Muscle of leg (tissue), 11 donors: ENCODE results near the gene CTXN1. TPM values are rescaled to one million over a fixed set of nuclear protein-coding genes. Genes with fewer than 3 reads are reported as not detected.
"Not testable (repeated sequence)": the region's sequence is repeated elsewhere in the genome, so short reads cannot be mapped to it uniquely, and the experiment has no call there.

Source experiments
- DNase-seq: peaks from one replicate; pipeline ENCODE4 v3.0.0; 2013
- H3K27ac ChIP-seq: one replicate; pipeline ENCODE4 v1.5.1; 2013; ENCODE audit warnings: mild to moderate bottlenecking, low read length, control low read depth
- H3K27me3 ChIP-seq: one replicate; pipeline ENCODE4 v1.6.1; 2013; ENCODE audit warnings: low read length; ENCODE audit not compliant: control insufficient read depth, insufficient read depth
- H3K36me3 ChIP-seq: one replicate; pipeline ENCODE4 v1.6.1; 2013; ENCODE audit warnings: low read length; ENCODE audit not compliant: control insufficient read depth, insufficient read depth
- H3K4me1 ChIP-seq: one replicate; pipeline ENCODE4 v1.6.1; 2013; ENCODE audit warnings: low read length; ENCODE audit not compliant: control insufficient read depth, insufficient read depth
- H3K4me3 ChIP-seq: one replicate; pipeline ENCODE4 v1.5.1; 2013; ENCODE audit warnings: low read length, control low read depth
- H3K9me3 ChIP-seq: replicated peaks from 2 replicates; pipeline ENCODE4 v1.6.1; 2013; ENCODE audit warnings: low read depth, low read length; ENCODE audit not compliant: control insufficient read depth
- WGBS: methylation state at CpG from one replicate; pipeline ENCODE4 v1.1.5; 2013; ENCODE audit warnings: missing lambda C conversion rate; ENCODE audit not compliant: insufficient coverage; 5-methylcytosine and 5-hydroxymethylcytosine counted together
- polyA plus RNA-seq, 8 donors: library from polyadenylated mRNA; unstranded; fragments of 120-200 nt; gene quantifications; one replicate each; pipeline versions ENCODE4 v1.2.1 to v1.2.3, GENCODE V29; 2013; ENCODE audit warnings: inconsistent platforms in 1 of 8, low replicate concordance in 1 of 8; ENCODE audit not compliant: insufficient read length in 8 of 8, insufficient read depth in 1 of 8
- total RNA-seq: library from RNA; stranded (reverse); fragments of 120-200 nt; gene quantifications from one replicate; pipeline ENCODE4 v1.2.4, GENCODE V29; 2013

Gene CTXN1
- total and polyA plus RNA-seq, 9 donors: 0.58 to 5.3 (median 2.7) TPM

GRCh38 chr19:7965921-7966665, 40.2 kb upstream of the CTXN1 start:
- no peak overlapping the region for H3K4me3 ChIP-seq
- no peak for DNase-seq
- WGBS: 90% methylated on average over 2 of the region's 12 CpGs
- no peak overlapping the region for H3K27ac ChIP-seq
- no peaks in the 10 kb centered on the region for H3K9me3 ChIP-seq
- peaks cover 84% of the 10 kb centered on the region for H3K36me3 ChIP-seq
- no peaks in the 10 kb centered on the region for H3K27me3 ChIP-seq
- no peaks in the 10 kb centered on the region for H3K4me1 ChIP-seq

GRCh38 chr19:7965259-7965841, 39.4 kb upstream of the CTXN1 start:
- H3K27me3 ChIP-seq: no peaks in the 10 kb centered on the region
- DNase-seq: no peak
- H3K4me3 ChIP-seq: no peak overlapping the region
- no peaks in the 10 kb centered on the region for H3K9me3 ChIP-seq
- H3K36me3 ChIP-seq: peaks cover 90% of the 10 kb centered on the region
- WGBS: 78% methylated on average over 5 of the region's 12 CpGs
- no peaks in the 10 kb centered on the region for H3K4me1 ChIP-seq
- H3K27ac ChIP-seq: no peak overlapping the region

- Histone ChIP-seq H3K4me1 (no peaks in the 10 kb centered on the region), H3K4me3 (no peak overlapping the region), H3K36me3 (peaks cover 88% of the 10 kb centered on the region), H3K9me3 (no peaks in the 10 kb centered on the region), H3K27me3 (no peaks in the 10 kb centered on the region), H3K27ac (no peak overlapping the region)
- 92% methylated on average over 21 of the region's 25 CpGs for WGBS
- no peak for DNase-seq
These were observed 37.6 kb upstream of the CTXN1 start for GRCh38 chr19:7963566-7963965.

GRCh38 chr19:7962644-7963268, 36.8 kb upstream of the CTXN1 start:
- Histone ChIP-seq H3K27ac (no peak overlapping the region), H3K27me3 (no peaks in the 10 kb centered on the region), H3K36me3 (peaks cover 87% of the 10 kb centered on the region), H3K4me1 (no peaks in the 10 kb centered on the region), H3K9me3 (no peaks in the 10 kb centered on the region), H3K4me3 (no peak overlapping the region)
- 85% methylated on average over 16 of the region's 22 CpGs for WGBS
- no peak for DNase-seq

- Histone ChIP-seq H3K4me3 (no peak overlapping the region), H3K4me1 (no peaks in the 10 kb centered on the region), H3K36me3 (peaks cover 84% of the 10 kb centered on the region), H3K27me3 (no peaks in the 10 kb centered on the region), H3K9me3 (no peaks in the 10 kb centered on the region), H3K27ac (no peak overlapping the region)
- DNase-seq: no peak
- 92% methylated on average over 8 of the region's 13 CpGs for WGBS
These were observed 36.1 kb upstream of the CTXN1 start for GRCh38 chr19:7961920-7962626.

- H3K27ac ChIP-seq, H3K4me1 ChIP-seq, H3K27me3 ChIP-seq, H3K4me3 ChIP-seq, DNase-seq, H3K9me3 ChIP-seq: not testable (repeated sequence)
- no CpG with 5 or more reads among the region's 4 CpGs for WGBS
- H3K36me3 ChIP-seq: peaks cover 78% of the 10 kb centered on the region
These were observed 35.1 kb upstream of the CTXN1 start for GRCh38 chr19:7961082-7961481.

- Histone ChIP-seq H3K27me3 (no peaks in the 10 kb centered on the region), H3K4me1 (no peaks in the 10 kb centered on the region), H3K27ac (no peak overlapping the region), H3K36me3 (peaks cover 60% of the 10 kb centered on the region), H3K4me3 (no peak overlapping the region), H3K9me3 (no peaks in the 10 kb centered on the region)
- no peak for DNase-seq
- 94% methylated on average over 3 of the region's 6 CpGs for WGBS
These were observed 33.3 kb upstream of the CTXN1 start for GRCh38 chr19:7959211-7959610.

- H3K4me1 ChIP-seq: no peaks in the 10 kb centered on the region
- DNase-seq: no peak
- no peak overlapping the region for H3K4me3 ChIP-seq
- no peaks in the 10 kb centered on the region for H3K9me3 ChIP-seq
- H3K36me3 ChIP-seq: peaks cover 27% of the 10 kb centered on the region
- no peak overlapping the region for H3K27ac ChIP-seq
- WGBS: 87% methylated on average over 7 of the region's 11 CpGs
- no peaks in the 10 kb centered on the region for H3K27me3 ChIP-seq
These were observed 29.8 kb upstream of the CTXN1 start for GRCh38 chr19:7955696-7956095.

GRCh38 chr19:7953576-7953975, 27.6 kb upstream of the CTXN1 start:
- no peaks in the 10 kb centered on the region for H3K4me1 ChIP-seq
- H3K27me3 ChIP-seq: no peaks in the 10 kb centered on the region
- 78% methylated on average over 6 of the region's 7 CpGs for WGBS
- H3K27ac ChIP-seq: no peak overlapping the region
- peaks cover 14% of the 10 kb centered on the region for H3K36me3 ChIP-seq
- no peak overlapping the region for H3K4me3 ChIP-seq
- H3K9me3 ChIP-seq: no peaks in the 10 kb centered on the region
- no peak for DNase-seq

GRCh38 chr19:7953060-7953459, 27.1 kb upstream of the CTXN1 start:
- 31% methylated on average over 3 of the region's 3 CpGs for WGBS
- DNase-seq: no peak
- H3K27ac ChIP-seq: no peak overlapping the region

More at GRCh38 chr19:7953060-7953459, 27.1 kb upstream of the CTXN1 start:
- H3K27me3 ChIP-seq: no peaks in the 10 kb centered on the region
- no peak overlapping the region for H3K4me3 ChIP-seq
- H3K4me1 ChIP-seq: no peaks in the 10 kb centered on the region
- peaks cover 10% of the 10 kb centered on the region for H3K36me3 ChIP-seq
- no peaks in the 10 kb centered on the region for H3K9me3 ChIP-seq
